ENCODE measurements around the gene PSEN2. TPM values are rescaled to one million over a fixed set of nuclear protein-coding genes. Genes with fewer than 3 reads are reported as not detected.
A peak's percentile ranks its signal among the peaks of the same experiment; 100 is the strongest.
"Not testable (repeated sequence)": the region's sequence is repeated elsewhere in the genome, so short reads cannot be mapped to it uniquely, and the experiment has no call there.

Gene PSEN2
- total and polyA plus RNA-seq, 10 donors, result 6.3 to 57.0 (median 29.3) TPM

DNA sequence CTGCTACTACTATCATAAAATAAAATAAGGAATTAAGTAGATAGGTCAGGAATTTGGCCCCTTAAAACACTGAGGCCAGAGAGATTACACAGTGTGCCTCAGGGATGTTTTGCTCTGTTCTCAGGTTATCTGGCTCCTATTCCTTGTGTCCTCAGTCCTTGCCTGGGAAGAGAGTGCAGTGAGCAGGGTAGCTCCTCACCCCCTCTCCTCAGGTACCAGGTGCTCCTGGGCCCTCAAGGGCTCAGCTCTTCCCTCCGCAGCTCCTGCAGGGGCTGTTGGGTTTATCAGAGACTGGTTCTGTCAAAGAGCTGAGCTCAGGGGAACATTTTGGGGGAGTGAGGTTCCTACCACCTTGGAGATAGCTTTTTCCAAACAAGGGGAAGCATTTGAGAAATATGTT lies 49.6 kb downstream of the PSEN2 start:
- 86 to 100% (median 96%) methylated on average over 1 of the region's 1 CpG for WGBS, 5 donors
- TF ChIP-seq, protein P1, sequence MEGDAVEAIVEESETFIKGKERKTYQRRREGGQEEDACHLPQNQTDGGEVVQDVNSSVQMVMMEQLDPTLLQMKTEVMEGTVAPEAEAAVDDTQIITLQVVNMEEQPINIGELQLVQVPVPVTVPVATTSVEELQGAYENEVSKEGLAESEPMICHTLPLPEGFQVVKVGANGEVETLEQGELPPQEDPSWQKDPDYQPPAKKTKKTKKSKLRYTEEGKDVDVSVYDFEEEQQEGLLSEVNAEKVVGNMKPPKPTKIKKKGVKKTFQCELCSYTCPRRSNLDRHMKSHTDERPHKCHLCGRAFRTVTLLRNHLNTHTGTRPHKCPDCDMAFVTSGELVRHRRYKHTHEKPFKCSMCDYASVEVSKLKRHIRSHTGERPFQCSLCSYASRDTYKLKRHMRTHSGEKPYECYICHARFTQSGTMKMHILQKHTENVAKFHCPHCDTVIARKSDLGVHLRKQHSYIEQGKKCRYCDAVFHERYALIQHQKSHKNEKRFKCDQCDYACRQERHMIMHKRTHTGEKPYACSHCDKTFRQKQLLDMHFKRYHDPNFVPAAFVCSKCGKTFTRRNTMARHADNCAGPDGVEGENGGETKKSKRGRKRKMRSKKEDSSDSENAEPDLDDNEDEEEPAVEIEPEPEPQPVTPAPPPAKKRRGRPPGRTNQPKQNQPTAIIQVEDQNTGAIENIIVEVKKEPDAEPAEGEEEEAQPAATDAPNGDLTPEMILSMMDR (IDR thresholded peaks at IDR 0.05 in 8 of 11, conservative IDR thresholded peaks at IDR 0.05 in 3 of 11), result no peak
- TF ChIP-seq POLR2AphosphoS5 (IDR thresholded peaks at IDR 0.05) (no peak), POLR2A (IDR thresholded peaks at IDR 0.05) (no peak)
- H3K9me3 ChIP-seq, result no peaks in the 10 kb centered on the region
- no peaks in the 10 kb centered on the region for H3K27me3 ChIP-seq (replicated peaks in 1 of 7)
- intact Hi-C loops (cut with DNase I; ENCODE audit: low total_unique reads), result no loop called here
- H3K4me3 ChIP-seq, result no peak overlapping the region
- no peak overlapping the region for H3K27ac ChIP-seq
- no peak for DNase-seq
- peaks cover 0 to 11% (median 0%) of the 10 kb centered on the region in 6 donors for H3K36me3 ChIP-seq
- H3K4me1 ChIP-seq, result no peaks in the 10 kb centered on the region

GRCh38 chr1:226920446-226920894 lies 50.1 kb downstream of the PSEN2 start:
- TF ChIP-seq, protein P1 (IDR thresholded peaks at IDR 0.05 in 8 of 11, conservative IDR thresholded peaks at IDR 0.05 in 3 of 11), result no peak
- TF ChIP-seq POLR2AphosphoS5 (IDR thresholded peaks at IDR 0.05), result peak in 1 of 3 donors; percentile 29
- no peak for TF ChIP-seq POLR2A (IDR thresholded peaks at IDR 0.05)
- H3K27ac ChIP-seq, result no peak overlapping the region
- H3K36me3 ChIP-seq, result peaks cover 0 to 11% (median 0%) of the 10 kb centered on the region in 6 donors
- no peaks in the 10 kb centered on the region for H3K9me3 ChIP-seq
- intact Hi-C loops (cut with DNase I; ENCODE audit: low total_unique reads), result no loop called here
- no peak for DNase-seq
- H3K27me3 ChIP-seq (replicated peaks in 1 of 7), result no peaks in the 10 kb centered on the region
- H3K4me1 ChIP-seq, result no peaks in the 10 kb centered on the region
- H3K4me3 ChIP-seq, result no peak overlapping the region
- 60 to 75% (median 72%) methylated on average over 2 of the region's 2 CpGs for WGBS, 5 donors

GRCh38 chr1:226921504-226921903 lies 51.1 kb downstream of the PSEN2 start:
- Histone ChIP-seq H3K36me3 (peaks cover 0 to 11% (median 0%) of the 10 kb centered on the region in 6 donors), H3K27ac (no peak overlapping the region), H3K9me3 (no peaks in the 10 kb centered on the region), H3K27me3 (replicated peaks in 1 of 7) (no peaks in the 10 kb centered on the region), H3K4me1 (no peaks in the 10 kb centered on the region), H3K4me3 (no peak overlapping the region)
- no peak for DNase-seq
- TF ChIP-seq POLR2AphosphoS5 (IDR thresholded peaks at IDR 0.05), result no peak
- no peak for TF ChIP-seq POLR2A (IDR thresholded peaks at IDR 0.05)
- TF ChIP-seq, protein P1 (IDR thresholded peaks at IDR 0.05 in 8 of 11, conservative IDR thresholded peaks at IDR 0.05 in 3 of 11), result no peak
- 88 to 94% (median 92%) methylated on average over 5 of the region's 5 CpGs for WGBS, 5 donors
- intact Hi-C loops (cut with DNase I; ENCODE audit: low total_unique reads), result no loop called here

DNA sequence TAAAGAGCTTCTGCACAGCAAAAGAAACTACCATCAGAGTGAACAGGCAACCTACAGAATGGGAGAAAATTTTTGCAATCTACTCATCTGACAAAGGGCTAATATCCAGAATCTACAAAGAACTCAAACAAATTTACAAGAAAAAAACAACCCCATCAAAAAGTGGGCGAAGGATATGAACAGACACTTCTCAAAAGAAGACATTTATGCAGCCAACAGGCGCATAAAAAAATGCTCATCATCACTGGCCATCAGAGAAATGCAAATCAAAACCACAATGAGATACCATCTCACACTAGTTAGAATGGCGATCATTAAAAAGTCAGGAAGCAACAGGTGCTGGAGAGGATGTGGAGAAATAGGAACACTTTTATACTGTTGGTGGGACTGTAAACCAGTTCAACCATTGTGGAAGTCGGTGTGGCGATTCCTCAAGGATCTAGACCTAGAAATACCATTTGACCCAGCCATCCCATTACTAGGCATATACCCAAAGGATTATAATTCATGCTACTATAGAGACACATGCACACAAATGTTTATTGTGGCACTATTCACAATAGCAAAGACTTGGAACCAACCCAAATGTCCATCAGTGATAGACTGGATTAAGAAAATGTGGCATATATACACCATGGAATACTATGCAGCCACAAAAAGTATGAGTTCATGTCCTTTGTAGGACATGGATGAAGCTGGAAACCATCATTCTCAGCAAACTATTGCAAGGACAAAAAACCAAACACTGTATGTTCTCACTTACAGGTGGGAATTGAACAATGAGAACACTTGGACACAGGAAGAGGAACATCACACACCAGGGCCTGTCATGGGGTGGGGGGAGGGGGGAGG lies 59.1 kb downstream of the PSEN2 start:
- intact Hi-C loops (cut with DNase I; ENCODE audit: low total_unique reads), result not testable (repeated sequence)

More for the DNA sequence above, 59.1 kb downstream of the PSEN2 start:
- peaks cover 0 to 26% (median 12%) of the 10 kb centered on the region in 8 donors for H3K9me3 ChIP-seq
- H3K4me3 ChIP-seq; DNase-seq; H3K4me1 ChIP-seq; H3K27me3 ChIP-seq (replicated peaks in 1 of 7); H3K27ac ChIP-seq; H3K36me3 ChIP-seq: not testable (repeated sequence)
- 83 to 98% (median 92%) methylated on average over 4 to 5 of the region's 5 CpGs for WGBS, 5 donors

All from spleen (tissue), 11 donors.